Keratinocyte (primary cell): ENCODE results near the gene CYP4F22. TPM values are rescaled to one million over a fixed set of nuclear protein-coding genes. Genes with fewer than 3 reads are reported as not detected.

Experiments used
- DNase-seq: peaks from one replicate; pipeline ENCODE4 v3.0.0-alpha.2; 2011; ENCODE audit warnings: low read depth, missing footprints, low spot score
- FAIRE-seq: peaks from 2 replicates; lab custom pipeline; 2011; peaks lifted over from hg19 to GRCh38; lab: Jason Lieb, UNC
- H2AFZ ChIP-seq: 2 replicates; pipeline ENCODE4 v1.6.0; 2012; ENCODE audit warnings: low read length, control low read depth, inconsistent platforms; ENCODE audit not compliant: control insufficient read depth
- H3K27ac ChIP-seq: 2 replicates; pipeline ENCODE4 v1.5.1; 2011; ENCODE audit warnings: low read length; ENCODE audit not compliant: control insufficient read depth, insufficient read depth
- H3K27me3 ChIP-seq: 3 replicates; pipeline ENCODE4 v1.6.0; 2011; ENCODE audit warnings: low read length; ENCODE audit not compliant: control insufficient read depth, insufficient read depth; ENCODE audit errors: extremely low read depth
- H3K36me3 ChIP-seq, 2 experiments: 2 replicates in 1 of 2; 3 replicates in 1 of 2; pipeline ENCODE4 v1.5.1; 2011; ENCODE audit warnings: low read length in 2 of 2, mild to moderate bottlenecking in 1 of 2; ENCODE audit not compliant: control insufficient read depth in 2 of 2, insufficient read depth in 2 of 2; ENCODE audit errors: extremely low read depth in 1 of 2
- H3K4me1 ChIP-seq: 3 replicates; pipeline ENCODE4 v1.5.1; 2011; ENCODE audit warnings: low read length; ENCODE audit not compliant: control insufficient read depth, insufficient read depth; ENCODE audit errors: extremely low read depth
- H3K4me2 ChIP-seq: 3 replicates; pipeline ENCODE4 v1.6.0; 2011; ENCODE audit warnings: low read depth, low read length; ENCODE audit not compliant: control insufficient read depth, insufficient read depth; ENCODE audit errors: extremely low read depth
- H3K4me3 ChIP-seq, 3 experiments: fragments of 200-600 bp in 1 of 3; sonication (generic) in 1 of 3; 2 replicates in 2 of 3; 3 replicates in 1 of 3; pipeline ENCODE4 v1.5.1; 2011 to 2016; ENCODE audit warnings: low read length in 3 of 3, mild to moderate bottlenecking in 3 of 3, control low read depth in 2 of 3, inconsistent platforms in 1 of 3, low read depth in 1 of 3, mixed read lengths in 1 of 3, mixed run types in 1 of 3, moderate library complexity in 1 of 3; ENCODE audit not compliant: control insufficient read depth in 2 of 3, insufficient read depth in 2 of 3; ENCODE audit errors: extremely low read depth in 1 of 3
- H3K79me2 ChIP-seq: 2 replicates; pipeline ENCODE4 v1.6.0; 2012; ENCODE audit warnings: low read length; ENCODE audit not compliant: control insufficient read depth, insufficient read depth
- H3K9ac ChIP-seq: 3 replicates; pipeline ENCODE4 v1.6.0; 2011; ENCODE audit warnings: low read length; ENCODE audit not compliant: control insufficient read depth, insufficient read depth; ENCODE audit errors: extremely low read depth
- H3K9me1 ChIP-seq: 3 replicates; pipeline ENCODE4 v1.6.0; 2011; ENCODE audit warnings: low read length; ENCODE audit not compliant: control insufficient read depth, insufficient read depth; ENCODE audit errors: extremely low read depth
- H3K9me3 ChIP-seq: 2 replicates; pipeline ENCODE4 v1.5.1; 2012; ENCODE audit warnings: low read depth, low read length; ENCODE audit not compliant: control insufficient read depth
- H4K20me1 ChIP-seq: 3 replicates; pipeline ENCODE4 v1.6.0; 2011; ENCODE audit warnings: low read length; ENCODE audit not compliant: control insufficient read depth, insufficient read depth; ENCODE audit errors: extremely low read depth
- CTCF ChIP-seq, 3 experiments: IDR thresholded peaks in 1 of 3; conservative IDR thresholded peaks in 1 of 3; optimal IDR thresholded peaks in 1 of 3; 2 replicates in 2 of 3; 3 replicates in 1 of 3; pipeline versions ENCODE3 to v1.5.1; 2011; ENCODE audit warnings: low read length in 3 of 3, mild to moderate bottlenecking in 3 of 3, moderate library complexity in 2 of 3, control low read depth in 1 of 3, inconsistent platforms in 1 of 3; ENCODE audit not compliant: insufficient read depth in 2 of 3; ENCODE audit errors: extremely low read depth in 1 of 3
- EZH2 ChIP-seq: IDR thresholded peaks from one replicate; pipeline ENCODE4 v1.6.1; 2012; ENCODE audit warnings: inconsistent platforms, mild to moderate bottlenecking, low read length, moderate library complexity
- dilution Hi-C: fragments of 300-500 bp; cut with MboI; formaldehyde crosslinking; loops from one replicate; pipeline ENCODE4 v1.7.0; 2020; ENCODE audit warnings: low sequenced_read_pairs; ENCODE audit not compliant: extremely low pct_ligation_motif_present
- polyA minus RNA-seq, 3 experiments: library from RNA; depleted of rRNA, polyadenylated mRNA; stranded (reverse); fragments of >200 nt; gene quantifications; 1 replicate in 1 of 3; 2 replicates in 1 of 3; 3 replicates in 1 of 3; pipeline ENCODE4 v1.2.3, GENCODE V29; 2011
- polyA plus RNA-seq, 5 experiments: library from polyadenylated mRNA; depleted of rRNA in 3 of 5; stranded (reverse) in 3 of 5; stranded (forward) in 1 of 5; unstranded in 1 of 5; fragments of >200 nt; gene quantifications; 1 replicate in 1 of 5; 2 replicates in 3 of 5; 3 replicates in 1 of 5; pipeline versions ENCODE4 v1.2.1 to v1.2.3, GENCODE V29; 2011 to 2012; ENCODE audit warnings: missing spikeins in 2 of 5, low read depth in 1 of 5, low replicate concordance in 1 of 5

Gene CYP4F22
- 0.43 to 0.62 TPM (median 0.59 TPM) in 3 replicates for polyA plus RNA-seq
- 11.5 TPM for polyA plus RNA-seq (2011; ENCODE audit: low read depth)
- 0.29 and 0.45 TPM in 2 replicates for polyA plus RNA-seq (2011; cell fraction: cytosol; rRNA removed)
- 1.7 and 1.8 TPM in 2 replicates for polyA plus RNA-seq (2011; cell fraction: nucleus; rRNA removed)
- polyA plus RNA-seq (2012; ENCODE audit: low replicate concordance) = 0.66 and 31.2 TPM in 2 replicates
- polyA minus RNA-seq = 0.67 to 1.7 TPM (median 1.1 TPM) in 3 replicates
- polyA minus RNA-seq (2011; cell fraction: cytosol; rRNA and poly(A)+ RNA removed) = 0.96 TPM
- 2.6 and 3.2 TPM in 2 replicates for polyA minus RNA-seq (2011; cell fraction: nucleus; rRNA and poly(A)+ RNA removed)

GRCh38 chr19:15508035-15508710 is at the start of gene CYP4F22:
Gene CYP4F22, plus strand, starts transcription at chr19:15508525. Its CDS starts 16,812 bp downstream, at chr19:15525337.
- Histone ChIP-seq H3K4me2 (peak within 1 kb of the TSS; percentile 25), H3K4me3 (no peak within 1 kb of the TSS), H3K79me2 (no peaks in the 10 kb centered on the region), H3K9me1 (no peaks in the 10 kb centered on the region), H2AFZ (no peak within 1 kb of the TSS), H3K9me3 (no peaks in the 10 kb centered on the region), H4K20me1 (no peaks in the 10 kb centered on the region), H3K27ac (no peak within 1 kb of the TSS), H3K9ac (no peak within 1 kb of the TSS), H3K27me3 (peaks cover 37% of the 10 kb centered on the region), H3K4me1 (no peaks in the 10 kb centered on the region), H3K36me3 (no peaks in the 10 kb centered on the region)
- FAIRE-seq = no peak
- DNase-seq = no peak
- dilution Hi-C loops = no loop called here
- TF ChIP-seq CTCF (optimal IDR thresholded peaks at IDR 0.05 in 1 of 3, IDR thresholded peaks at IDR 0.05 in 1 of 3, conservative IDR thresholded peaks at IDR 0.05 in 1 of 3; ENCODE audit: extremely low read depth in 1 of 3, insufficient read depth in 2 of 3, low read length in 3 of 3) = no peak
- no peak for TF ChIP-seq EZH2

- H3K4me2 ChIP-seq = no peak overlapping the region
- TF ChIP-seq EZH2 (no peak), CTCF (optimal IDR thresholded peaks at IDR 0.05 in 1 of 3, IDR thresholded peaks at IDR 0.05 in 1 of 3, conservative IDR thresholded peaks at IDR 0.05 in 1 of 3; ENCODE audit: extremely low read depth in 1 of 3, insufficient read depth in 2 of 3, low read length in 3 of 3) (no peak)
- H3K27ac ChIP-seq = no peak overlapping the region
- H3K4me3 ChIP-seq = no peak overlapping the region
- H3K36me3 ChIP-seq = no peaks in the 10 kb centered on the region
- no peak overlapping the region for H2AFZ ChIP-seq
- FAIRE-seq (no peak), DNase-seq (no peak)
- H3K79me2 ChIP-seq = no peaks in the 10 kb centered on the region
- H4K20me1 ChIP-seq = no peaks in the 10 kb centered on the region
- no peaks in the 10 kb centered on the region for H3K9me1 ChIP-seq
- dilution Hi-C loops = no loop called here
- H3K9me3 ChIP-seq = no peaks in the 10 kb centered on the region
- H3K4me1 ChIP-seq = no peaks in the 10 kb centered on the region
- H3K9ac ChIP-seq = no peak overlapping the region
- H3K27me3 ChIP-seq = peaks cover 32% of the 10 kb centered on the region
Observed at GRCh38 chr19:15461694-15462093, 46.6 kb upstream of the CYP4F22 start.
